Panc1 (cell line): ENCODE measurements around the gene MXD4.

Source experiments
- POLR2AphosphoS5 ChIP-seq: IDR thresholded peaks from 2 replicates; pipeline ENCODE4 v1.6.1; 2012; ENCODE audit warnings: mild to moderate bottlenecking, low read depth, low read length, moderate library complexity
- SIN3A ChIP-seq: IDR thresholded peaks from 2 replicates; pipeline ENCODE4 v1.6.1; 2012; ENCODE audit warnings: low read depth, mild to moderate bottlenecking, low read length, moderate library complexity, borderline replicate concordance; ENCODE audit not compliant: insufficient read depth
- TCF7L2 ChIP-seq: IDR thresholded peaks from 2 replicates; pipeline ENCODE4 v1.6.1; 2011; ENCODE audit warnings: mild to moderate bottlenecking, low read depth, low read length, inconsistent platforms
- TF ChIP-seq, protein P1 (sequence below): fragments of 450-650 bp; IDR thresholded peaks from 2 replicates; pipeline ENCODE4 v1.5.1; 2017; ENCODE audit warnings: mild to moderate bottlenecking
- TF ChIP-seq, protein P2 (sequence below), 2 experiments: IDR thresholded peaks; 2 replicates each; pipeline ENCODE4 v1.6.1; 2011 to 2012; ENCODE audit warnings: low read depth in 2 of 2, control low read depth in 1 of 2, low read length in 1 of 2, mild to moderate bottlenecking in 1 of 2, moderate library complexity in 1 of 2; ENCODE audit not compliant: insufficient read depth in 1 of 2

DNA sequence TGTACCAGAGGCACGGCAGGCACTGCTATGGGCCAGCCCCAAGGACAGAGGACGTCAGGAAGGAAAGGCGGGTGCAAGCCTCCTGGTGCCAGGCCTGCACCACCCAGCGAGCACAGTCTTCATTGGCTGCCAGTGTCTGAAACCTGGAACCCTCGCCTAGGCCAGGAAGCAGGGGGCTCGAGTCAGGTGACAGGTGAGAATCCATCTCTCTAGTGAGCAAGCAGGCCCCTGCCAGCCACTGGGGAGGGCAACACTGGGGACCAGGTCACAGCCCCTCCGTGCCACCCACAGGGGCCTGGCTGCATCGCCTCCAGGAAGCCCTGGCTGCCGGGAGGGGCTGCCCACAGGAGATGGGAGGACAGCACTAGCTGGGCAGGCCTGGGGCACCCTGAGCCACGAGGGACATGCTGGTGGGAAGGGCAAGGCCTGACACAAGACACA is 13.1 kb downstream of the MXD4 start:
- TF ChIP-seq, protein P1, sequence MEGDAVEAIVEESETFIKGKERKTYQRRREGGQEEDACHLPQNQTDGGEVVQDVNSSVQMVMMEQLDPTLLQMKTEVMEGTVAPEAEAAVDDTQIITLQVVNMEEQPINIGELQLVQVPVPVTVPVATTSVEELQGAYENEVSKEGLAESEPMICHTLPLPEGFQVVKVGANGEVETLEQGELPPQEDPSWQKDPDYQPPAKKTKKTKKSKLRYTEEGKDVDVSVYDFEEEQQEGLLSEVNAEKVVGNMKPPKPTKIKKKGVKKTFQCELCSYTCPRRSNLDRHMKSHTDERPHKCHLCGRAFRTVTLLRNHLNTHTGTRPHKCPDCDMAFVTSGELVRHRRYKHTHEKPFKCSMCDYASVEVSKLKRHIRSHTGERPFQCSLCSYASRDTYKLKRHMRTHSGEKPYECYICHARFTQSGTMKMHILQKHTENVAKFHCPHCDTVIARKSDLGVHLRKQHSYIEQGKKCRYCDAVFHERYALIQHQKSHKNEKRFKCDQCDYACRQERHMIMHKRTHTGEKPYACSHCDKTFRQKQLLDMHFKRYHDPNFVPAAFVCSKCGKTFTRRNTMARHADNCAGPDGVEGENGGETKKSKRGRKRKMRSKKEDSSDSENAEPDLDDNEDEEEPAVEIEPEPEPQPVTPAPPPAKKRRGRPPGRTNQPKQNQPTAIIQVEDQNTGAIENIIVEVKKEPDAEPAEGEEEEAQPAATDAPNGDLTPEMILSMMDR: no peak
- no peak for TF ChIP-seq TCF7L2
- TF ChIP-seq POLR2AphosphoS5: no peak
- TF ChIP-seq, protein P2, sequence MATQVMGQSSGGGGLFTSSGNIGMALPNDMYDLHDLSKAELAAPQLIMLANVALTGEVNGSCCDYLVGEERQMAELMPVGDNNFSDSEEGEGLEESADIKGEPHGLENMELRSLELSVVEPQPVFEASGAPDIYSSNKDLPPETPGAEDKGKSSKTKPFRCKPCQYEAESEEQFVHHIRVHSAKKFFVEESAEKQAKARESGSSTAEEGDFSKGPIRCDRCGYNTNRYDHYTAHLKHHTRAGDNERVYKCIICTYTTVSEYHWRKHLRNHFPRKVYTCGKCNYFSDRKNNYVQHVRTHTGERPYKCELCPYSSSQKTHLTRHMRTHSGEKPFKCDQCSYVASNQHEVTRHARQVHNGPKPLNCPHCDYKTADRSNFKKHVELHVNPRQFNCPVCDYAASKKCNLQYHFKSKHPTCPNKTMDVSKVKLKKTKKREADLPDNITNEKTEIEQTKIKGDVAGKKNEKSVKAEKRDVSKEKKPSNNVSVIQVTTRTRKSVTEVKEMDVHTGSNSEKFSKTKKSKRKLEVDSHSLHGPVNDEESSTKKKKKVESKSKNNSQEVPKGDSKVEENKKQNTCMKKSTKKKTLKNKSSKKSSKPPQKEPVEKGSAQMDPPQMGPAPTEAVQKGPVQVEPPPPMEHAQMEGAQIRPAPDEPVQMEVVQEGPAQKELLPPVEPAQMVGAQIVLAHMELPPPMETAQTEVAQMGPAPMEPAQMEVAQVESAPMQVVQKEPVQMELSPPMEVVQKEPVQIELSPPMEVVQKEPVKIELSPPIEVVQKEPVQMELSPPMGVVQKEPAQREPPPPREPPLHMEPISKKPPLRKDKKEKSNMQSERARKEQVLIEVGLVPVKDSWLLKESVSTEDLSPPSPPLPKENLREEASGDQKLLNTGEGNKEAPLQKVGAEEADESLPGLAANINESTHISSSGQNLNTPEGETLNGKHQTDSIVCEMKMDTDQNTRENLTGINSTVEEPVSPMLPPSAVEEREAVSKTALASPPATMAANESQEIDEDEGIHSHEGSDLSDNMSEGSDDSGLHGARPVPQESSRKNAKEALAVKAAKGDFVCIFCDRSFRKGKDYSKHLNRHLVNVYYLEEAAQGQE (IDR thresholded peaks at IDR 0.05; ENCODE audit: insufficient read depth in 1 of 2, low read depth in 2 of 2, low read length in 1 of 2): no peak
- no peak for TF ChIP-seq SIN3A
